ENCODE measurements around the gene DOCK3. TPM values are rescaled to one million over a fixed set of nuclear protein-coding genes. Genes with fewer than 3 reads are reported as not detected.

Gene DOCK3
- total and polyA plus RNA-seq, 5 donors, result 1.9 to 5.2 (median 4.2) TPM

DNA sequence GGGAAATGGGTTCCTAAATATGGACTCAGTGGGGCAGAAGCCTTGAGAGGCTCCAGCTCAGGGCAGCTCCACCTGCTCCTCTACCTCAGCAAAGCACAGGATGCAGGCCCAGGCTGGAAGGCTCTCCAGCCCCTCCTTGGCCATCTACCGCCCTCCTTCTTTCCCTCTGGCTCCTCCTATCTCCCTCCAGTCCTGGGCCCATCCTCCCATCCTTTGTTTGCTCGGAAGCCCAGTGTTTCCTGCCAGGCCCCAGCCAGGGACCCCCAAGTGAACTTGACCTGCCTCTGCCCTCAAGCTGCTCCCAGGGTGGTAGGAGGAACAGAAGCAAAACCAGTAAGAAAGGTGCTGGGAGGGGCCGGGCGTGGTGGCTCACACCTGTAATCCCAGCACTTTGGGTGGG lies 37.7 kb upstream of the DOCK3 start:
- peaks cover 6% of the 10 kb centered on the region for H3K4me1 ChIP-seq (ENCODE audit: control insufficient read depth, insufficient read depth, low read length)
- DNase-seq (peak in 1 of 3 donors; percentile 12), ATAC-seq (no peak)
- H3K4me3 ChIP-seq (ENCODE audit: low read length), result no peak overlapping the region
- peak overlapping the region; percentile 2 for H3K27ac ChIP-seq (ENCODE audit: low read length)
- 74% methylated on average over 4 of the region's 4 CpGs for WGBS
- H3K9me3 ChIP-seq (ENCODE audit: control insufficient read depth, low read length), result no peaks in the 10 kb centered on the region
- intact Hi-C loops (cut with DNase I), result no loop called here
- no peaks in the 10 kb centered on the region for H3K27me3 ChIP-seq (ENCODE audit: control insufficient read depth, insufficient read depth)

DNA sequence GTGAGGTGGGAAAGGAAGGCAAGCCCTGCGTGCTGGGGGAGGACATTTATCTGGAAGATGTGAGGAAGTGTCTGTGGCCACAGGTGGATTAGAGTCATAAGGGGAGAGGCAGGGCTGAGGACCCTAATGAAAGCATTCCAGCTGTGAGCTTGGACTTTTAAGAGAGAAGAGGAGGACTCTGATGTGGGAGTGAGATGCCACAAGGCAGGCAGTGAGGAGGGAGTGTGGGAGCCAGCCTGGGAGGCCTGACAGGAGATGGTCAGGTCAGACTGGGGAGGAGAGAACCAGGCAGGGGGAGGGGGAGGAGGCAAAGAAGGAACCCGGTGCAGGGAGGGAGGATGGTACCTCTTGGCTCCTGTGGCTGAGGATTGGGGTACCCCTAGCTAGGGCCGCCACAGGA lies 36.8 kb upstream of the DOCK3 start:
- intact Hi-C loops (cut with DNase I), result no loop called here
- 74% methylated on average over 3 of the region's 3 CpGs for WGBS
- Histone ChIP-seq H3K9me3 (ENCODE audit: control insufficient read depth, low read length) (no peaks in the 10 kb centered on the region), H3K27ac (ENCODE audit: low read length) (no peak overlapping the region), H3K27me3 (ENCODE audit: control insufficient read depth, insufficient read depth) (no peaks in the 10 kb centered on the region), H3K4me1 (ENCODE audit: control insufficient read depth, insufficient read depth, low read length) (peaks cover 6% of the 10 kb centered on the region), H3K4me3 (ENCODE audit: low read length) (no peak overlapping the region)
- no peak for DNase-seq
- peak; percentile 4 to 7 for ATAC-seq

DNA sequence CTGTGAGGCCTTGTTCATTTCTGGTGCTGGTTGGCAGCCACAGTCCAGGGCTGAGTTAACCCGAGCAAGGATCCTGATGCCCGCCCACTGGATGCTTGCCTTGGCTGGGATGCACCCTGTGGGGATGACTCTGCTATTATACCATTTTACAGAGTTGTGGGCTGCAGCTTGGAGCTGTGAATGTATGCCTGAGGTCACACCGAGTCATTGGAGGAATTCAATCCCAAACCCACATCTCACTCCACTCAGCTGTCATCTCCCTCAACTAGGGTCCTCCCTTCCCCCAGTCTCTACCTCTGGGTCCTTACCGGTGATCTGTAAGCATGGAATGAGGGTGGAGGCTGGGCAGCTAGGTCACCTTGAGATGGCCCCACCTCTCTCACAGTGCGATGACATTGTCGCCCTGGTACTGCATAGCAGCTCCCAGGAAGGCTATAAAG lies 35.7 kb upstream of the DOCK3 start:
- H3K4me1 ChIP-seq (ENCODE audit: control insufficient read depth, insufficient read depth, low read length), result peaks cover 6% of the 10 kb centered on the region
- DNase-seq (no peak), ATAC-seq (peak; percentile 8 to 25)
- H3K9me3 ChIP-seq (ENCODE audit: control insufficient read depth, low read length), result no peaks in the 10 kb centered on the region
- intact Hi-C loops (cut with DNase I), result no loop called here
- WGBS, result 69% methylated on average over 6 of the region's 6 CpGs
- no peak overlapping the region for H3K4me3 ChIP-seq (ENCODE audit: low read length)
- H3K27ac ChIP-seq (ENCODE audit: low read length), result peak overlapping the region; percentile 40
- no peaks in the 10 kb centered on the region for H3K27me3 ChIP-seq (ENCODE audit: control insufficient read depth, insufficient read depth)

DNA sequence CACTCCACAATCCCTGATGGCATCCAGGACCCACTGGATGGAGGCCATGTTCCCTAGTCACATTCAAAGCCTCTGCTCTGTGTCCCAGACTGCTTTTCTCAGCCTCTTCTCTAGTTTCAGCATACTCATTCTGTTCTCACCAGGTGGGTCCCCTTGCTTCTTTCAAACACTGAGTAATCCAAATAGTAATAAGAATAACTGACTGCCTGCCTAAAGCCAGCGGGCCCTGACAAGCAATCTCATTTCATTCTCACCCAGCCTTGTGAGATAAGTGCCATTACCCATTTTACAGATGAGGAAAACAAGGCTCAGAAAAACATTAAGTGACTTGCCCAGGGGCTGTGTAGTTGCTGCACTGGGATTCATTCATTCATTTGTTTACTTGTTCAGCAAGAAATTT lies 32.3 kb upstream of the DOCK3 start:
- DNase-seq (no peak), ATAC-seq (no peak)
- intact Hi-C loops (cut with DNase I), result no loop called here
- Histone ChIP-seq H3K9me3 (ENCODE audit: control insufficient read depth, low read length) (no peaks in the 10 kb centered on the region), H3K27me3 (ENCODE audit: control insufficient read depth, insufficient read depth) (no peaks in the 10 kb centered on the region), H3K4me1 (ENCODE audit: control insufficient read depth, insufficient read depth, low read length) (peaks cover 7% of the 10 kb centered on the region), H3K4me3 (ENCODE audit: low read length) (no peak overlapping the region), H3K27ac (ENCODE audit: low read length) (no peak overlapping the region)
- 96% methylated on average over 1 of the region's 1 CpG for WGBS

DNA sequence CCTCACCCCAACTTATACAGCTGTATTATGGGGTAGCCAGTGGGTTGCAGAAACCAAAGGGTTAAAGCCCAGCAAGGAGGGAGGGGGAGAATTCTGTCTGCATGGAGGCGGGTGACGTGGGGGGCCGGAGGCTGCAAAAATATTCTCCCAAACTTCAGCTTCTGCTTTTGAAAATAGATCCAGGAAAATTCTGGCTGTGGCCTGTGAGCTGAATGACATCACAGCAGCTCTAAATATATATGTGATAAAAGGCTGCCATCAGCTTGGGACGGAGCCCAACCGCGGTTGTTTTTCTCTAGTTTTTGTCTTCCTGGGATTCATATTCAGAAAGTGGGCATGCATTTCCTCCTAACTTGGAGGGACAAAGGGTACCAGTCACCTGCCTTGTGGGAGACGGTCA lies 30.2 kb upstream of the DOCK3 start:
- intact Hi-C loops (cut with DNase I), result no loop called here
- Histone ChIP-seq H3K9me3 (ENCODE audit: control insufficient read depth, low read length) (no peaks in the 10 kb centered on the region), H3K27me3 (ENCODE audit: control insufficient read depth, insufficient read depth) (no peaks in the 10 kb centered on the region), H3K27ac (ENCODE audit: low read length) (peak overlapping the region; percentile 89), H3K4me3 (ENCODE audit: low read length) (no peak overlapping the region), H3K4me1 (ENCODE audit: control insufficient read depth, insufficient read depth, low read length) (peaks cover 9% of the 10 kb centered on the region)
- 20% methylated on average over 7 of the region's 7 CpGs for WGBS
- DNase-seq, result no peak
- ATAC-seq, result no peak

DNA sequence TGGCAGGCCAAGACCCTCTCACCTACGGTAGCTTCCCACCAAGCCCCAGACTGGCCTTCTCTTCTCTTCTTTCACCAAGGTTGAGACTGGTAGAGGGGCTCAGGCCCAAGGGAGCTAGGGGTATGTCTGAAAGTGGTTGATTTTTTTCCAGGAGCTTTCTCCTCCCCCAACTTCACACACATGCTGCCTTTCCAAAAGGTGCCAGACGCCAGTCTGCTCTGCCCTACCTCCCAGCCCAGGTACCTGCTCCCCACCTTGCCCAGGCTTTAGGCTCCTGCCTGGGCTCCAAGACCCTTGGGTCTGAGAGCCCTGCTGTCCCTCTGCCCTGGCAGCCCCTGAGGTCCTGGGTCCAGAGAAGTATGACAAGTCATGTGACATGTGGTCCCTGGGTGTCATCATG lies 29.3 kb upstream of the DOCK3 start:
- H3K9me3 ChIP-seq (ENCODE audit: control insufficient read depth, low read length), result no peaks in the 10 kb centered on the region
- H3K4me3 ChIP-seq (ENCODE audit: low read length), result no peak overlapping the region
- no peaks in the 10 kb centered on the region for H3K27me3 ChIP-seq (ENCODE audit: control insufficient read depth, insufficient read depth)
- WGBS, result 80% methylated on average over 2 of the region's 2 CpGs
- intact Hi-C loops (cut with DNase I), result no loop called here
- H3K4me1 ChIP-seq (ENCODE audit: control insufficient read depth, insufficient read depth, low read length), result peaks cover 9% of the 10 kb centered on the region
- ATAC-seq (no peak), DNase-seq (no peak)
- H3K27ac ChIP-seq (ENCODE audit: low read length), result peak overlapping the region; percentile 89

- H3K4me1 ChIP-seq (ENCODE audit: control insufficient read depth, insufficient read depth, low read length), result peaks cover 9% of the 10 kb centered on the region
- no peak for ATAC-seq
- H3K4me3 ChIP-seq (ENCODE audit: low read length), result no peak overlapping the region
- DNase-seq, result no peak
- no peaks in the 10 kb centered on the region for H3K9me3 ChIP-seq (ENCODE audit: control insufficient read depth, low read length)
- no peaks in the 10 kb centered on the region for H3K27me3 ChIP-seq (ENCODE audit: control insufficient read depth, insufficient read depth)
- peak overlapping the region; percentile 90 for H3K27ac ChIP-seq (ENCODE audit: low read length)
- intact Hi-C loops (cut with DNase I), result no loop called here
- WGBS, result 56% methylated on average over 6 of the region's 6 CpGs
Measured at GRCh38 chr3:50648313-50648712, 26.4 kb upstream of the DOCK3 start.

GRCh38 chr3:50648944-50649343 lies 25.8 kb upstream of the DOCK3 start:
- Histone ChIP-seq H3K27ac (ENCODE audit: low read length) (peak overlapping the region; percentile 90), H3K4me1 (ENCODE audit: control insufficient read depth, insufficient read depth, low read length) (peaks cover 9% of the 10 kb centered on the region), H3K27me3 (ENCODE audit: control insufficient read depth, insufficient read depth) (no peaks in the 10 kb centered on the region), H3K9me3 (ENCODE audit: control insufficient read depth, low read length) (no peaks in the 10 kb centered on the region), H3K4me3 (ENCODE audit: low read length) (no peak overlapping the region)
- intact Hi-C loops (cut with DNase I), result no loop called here
- ATAC-seq (peak; percentile 46 to 49), DNase-seq (no peak)
- WGBS, result 63% methylated on average over 2 of the region's 2 CpGs

GRCh38 chr3:50649451-50649931 lies 25.2 kb upstream of the DOCK3 start:
- H3K4me1 ChIP-seq (ENCODE audit: control insufficient read depth, insufficient read depth, low read length), result peaks cover 6% of the 10 kb centered on the region

DNA sequence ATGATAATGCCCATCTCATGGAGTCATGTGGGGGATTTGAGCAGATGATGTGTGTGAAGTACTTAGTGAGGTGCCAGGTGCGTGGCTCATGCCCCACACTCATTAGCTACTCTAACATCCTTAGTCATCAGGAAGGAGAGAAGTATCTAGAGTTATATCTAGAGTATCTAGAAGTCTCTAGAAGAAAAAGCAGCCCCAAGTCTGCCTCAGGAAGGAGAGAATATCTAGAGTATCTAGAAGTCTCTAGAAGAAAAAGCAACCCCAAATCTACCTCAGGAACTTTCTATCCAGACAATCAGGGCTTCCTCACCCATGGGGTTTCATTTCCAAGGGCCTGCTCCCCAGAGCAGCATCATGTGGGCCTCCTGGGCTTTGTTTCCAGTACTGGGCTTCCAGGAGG lies 24.7 kb upstream of the DOCK3 start:
- Histone ChIP-seq H3K27me3 (ENCODE audit: control insufficient read depth, insufficient read depth) (no peaks in the 10 kb centered on the region), H3K27ac (ENCODE audit: low read length) (peak overlapping the region; percentile 90), H3K9me3 (ENCODE audit: control insufficient read depth, low read length) (no peaks in the 10 kb centered on the region), H3K4me3 (ENCODE audit: low read length) (no peak overlapping the region), H3K4me1 (ENCODE audit: control insufficient read depth, insufficient read depth, low read length) (peaks cover 6% of the 10 kb centered on the region)
- ATAC-seq, result no peak
- no peak for DNase-seq
- intact Hi-C loops (cut with DNase I), result no loop called here
- 75% methylated on average over 1 of the region's 1 CpG for WGBS

More at GRCh38 chr3:50649451-50649931, 25.2 kb upstream of the DOCK3 start:
- intact Hi-C loops (cut with DNase I), result no loop called here
- H3K4me3 ChIP-seq (ENCODE audit: low read length), result no peak overlapping the region
- peak; percentile 58 to 88 (median 84) for DNase-seq
- no peaks in the 10 kb centered on the region for H3K9me3 ChIP-seq (ENCODE audit: control insufficient read depth, low read length)
- no peaks in the 10 kb centered on the region for H3K27me3 ChIP-seq (ENCODE audit: control insufficient read depth, insufficient read depth)
- 34% methylated on average over 8 of the region's 8 CpGs for WGBS
- peak overlapping the region; percentile 90 for H3K27ac ChIP-seq (ENCODE audit: low read length)
- peak; percentile 81 to 85 for ATAC-seq

GRCh38 chr3:50651445-50651844 lies 23.3 kb upstream of the DOCK3 start:
- intact Hi-C loops (cut with DNase I), result no loop called here
- peaks cover 6% of the 10 kb centered on the region for H3K4me1 ChIP-seq (ENCODE audit: control insufficient read depth, insufficient read depth, low read length)

GRCh38 chr3:50651920-50652529 lies 22.7 kb upstream of the DOCK3 start:
- intact Hi-C loops (cut with DNase I), result no loop called here
- Histone ChIP-seq H3K9me3 (ENCODE audit: control insufficient read depth, low read length) (no peaks in the 10 kb centered on the region), H3K4me1 (ENCODE audit: control insufficient read depth, insufficient read depth, low read length) (peaks cover 6% of the 10 kb centered on the region), H3K27ac (ENCODE audit: low read length) (peak overlapping the region; percentile 34), H3K4me3 (ENCODE audit: low read length) (no peak overlapping the region), H3K27me3 (ENCODE audit: control insufficient read depth, insufficient read depth) (no peaks in the 10 kb centered on the region)
- ATAC-seq, result no peak
- 53% methylated on average over 7 of the region's 7 CpGs for WGBS
- peak in 1 of 3 donors; percentile 59 for DNase-seq

More at GRCh38 chr3:50651445-50651844, 23.3 kb upstream of the DOCK3 start:
- Histone ChIP-seq H3K27ac (ENCODE audit: low read length) (peak overlapping the region; percentile 37), H3K9me3 (ENCODE audit: control insufficient read depth, low read length) (no peaks in the 10 kb centered on the region), H3K4me3 (ENCODE audit: low read length) (no peak overlapping the region), H3K27me3 (ENCODE audit: control insufficient read depth, insufficient read depth) (no peaks in the 10 kb centered on the region)
- 70% methylated on average over 8 of the region's 8 CpGs for WGBS
- no peak for DNase-seq
- no peak for ATAC-seq
